Stimulated activated CD4-positive, alpha-beta T cell treated with anti-CD3 and anti-CD28 coated beads, Interleukin-2, amount 100 ng/mL, for 4 hours (primary cell): ENCODE results near the gene BMF.
"Not testable (repeated sequence)": the region's sequence is repeated elsewhere in the genome, so short reads cannot be mapped to it uniquely, and the experiment has no call there.

Source experiments
- DNase-seq: peaks from one replicate; pipeline ENCODE4 v3.0.0-alpha.2; 2020; ENCODE audit warnings: low read depth

Gene BMF

GRCh38 chr15:40128766-40129660, 20.3 kb upstream of the BMF start:
- no peak for DNase-seq

DNA sequence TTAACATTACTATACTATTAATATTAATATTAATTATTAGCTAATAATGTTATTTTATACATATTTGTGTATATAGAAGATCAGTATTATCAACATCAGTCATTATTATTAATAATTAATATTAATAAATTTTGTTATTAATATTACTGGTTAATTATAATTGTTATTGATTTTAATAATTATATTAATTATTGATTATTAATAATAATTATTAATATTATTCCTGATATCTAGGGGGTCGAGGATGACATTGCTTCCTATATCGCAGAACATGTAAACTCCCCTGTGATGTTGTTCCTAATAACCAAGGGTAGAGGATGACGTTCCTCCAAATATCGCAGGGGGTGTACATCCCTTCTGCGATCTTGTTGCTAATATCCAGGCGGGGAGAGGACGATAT, 17.3 kb upstream of the BMF start:
- no peak for DNase-seq

GRCh38 chr15:40124807-40125285, 16.2 kb upstream of the BMF start:
- DNase-seq: not testable (repeated sequence)

DNA sequence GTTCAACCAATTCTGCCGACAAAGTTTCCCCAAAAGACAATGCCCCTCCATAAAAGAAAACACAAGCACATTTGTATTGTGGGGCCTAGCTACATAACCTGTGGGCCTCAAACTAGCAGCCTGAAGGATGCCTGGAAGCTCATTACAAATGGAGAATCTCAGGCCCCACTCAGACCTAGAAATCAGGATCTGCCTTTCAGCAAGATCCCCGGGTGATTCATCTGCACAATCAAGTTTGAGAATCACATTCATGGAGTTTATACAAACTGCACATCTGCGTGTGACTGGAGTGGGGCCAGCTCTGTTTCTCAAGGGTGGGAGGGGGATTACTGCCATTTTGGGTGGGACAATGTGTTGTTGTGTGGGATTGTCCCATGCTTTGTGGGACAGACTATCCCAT, 15.7 kb upstream of the BMF start:
- not testable (repeated sequence) for DNase-seq

- not testable (repeated sequence) for DNase-seq
Measured at GRCh38 chr15:40123863-40124262, 15.2 kb upstream of the BMF start.

- not testable (repeated sequence) for DNase-seq
Measured at GRCh38 chr15:40122989-40123388, 14.3 kb upstream of the BMF start.

DNA sequence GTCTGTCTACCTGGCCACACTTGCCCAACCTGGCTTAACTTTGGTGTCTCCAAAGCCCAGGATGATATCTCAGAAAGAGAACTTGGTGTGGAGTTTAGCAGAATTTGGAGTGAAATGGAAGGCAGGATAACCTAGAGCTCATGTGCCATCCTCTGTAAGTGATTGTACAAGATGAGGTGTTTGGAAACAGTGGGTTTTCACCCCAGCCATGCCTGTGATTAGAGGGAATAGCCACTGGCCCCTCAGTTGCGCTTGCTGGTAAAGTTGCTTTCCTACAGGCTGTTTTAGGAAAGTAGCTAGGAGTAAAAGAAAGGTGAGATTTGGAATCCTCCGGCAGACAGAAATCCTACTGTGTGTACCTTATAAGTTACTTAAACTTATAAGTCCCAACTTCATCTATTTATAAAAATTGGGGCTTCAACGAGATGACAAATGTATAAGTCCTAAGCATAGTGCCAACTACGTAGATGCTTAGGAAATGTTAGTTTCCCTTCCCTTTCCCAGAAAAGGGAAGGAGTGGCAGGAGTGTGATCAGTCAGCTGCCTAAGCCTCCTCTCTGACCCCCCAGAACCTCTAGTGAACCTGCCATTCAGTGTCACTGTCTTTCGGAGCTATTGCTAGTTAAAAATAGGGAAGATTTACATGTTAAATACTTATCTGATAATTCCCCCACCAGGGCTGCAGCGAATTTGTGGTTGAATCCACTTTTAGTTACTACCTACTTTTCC, 13.4 kb upstream of the BMF start:
- no peak for DNase-seq

DNA sequence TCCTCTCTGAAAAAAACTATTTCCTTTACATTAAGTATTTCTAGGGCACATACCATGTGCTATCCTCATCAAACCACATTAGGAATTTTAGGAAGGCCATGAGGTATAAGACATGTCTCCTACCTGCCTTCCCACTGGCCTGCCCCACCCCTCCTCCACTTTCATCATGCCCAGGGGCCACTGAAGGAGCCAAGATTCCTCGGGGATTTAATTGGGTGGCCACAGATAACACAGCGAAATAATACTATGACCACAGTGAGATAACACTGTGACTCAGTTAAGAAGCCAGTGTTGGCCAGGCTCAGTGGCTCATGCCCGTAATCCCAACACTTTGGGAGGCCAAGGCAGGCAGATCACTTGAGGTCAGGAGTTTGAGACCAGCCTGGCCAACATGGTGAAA, 9.8 kb upstream of the BMF start:
- no peak for DNase-seq

GRCh38 chr15:40115670-40116093, 7.0 kb upstream of the BMF start:
- no peak for DNase-seq

DNA sequence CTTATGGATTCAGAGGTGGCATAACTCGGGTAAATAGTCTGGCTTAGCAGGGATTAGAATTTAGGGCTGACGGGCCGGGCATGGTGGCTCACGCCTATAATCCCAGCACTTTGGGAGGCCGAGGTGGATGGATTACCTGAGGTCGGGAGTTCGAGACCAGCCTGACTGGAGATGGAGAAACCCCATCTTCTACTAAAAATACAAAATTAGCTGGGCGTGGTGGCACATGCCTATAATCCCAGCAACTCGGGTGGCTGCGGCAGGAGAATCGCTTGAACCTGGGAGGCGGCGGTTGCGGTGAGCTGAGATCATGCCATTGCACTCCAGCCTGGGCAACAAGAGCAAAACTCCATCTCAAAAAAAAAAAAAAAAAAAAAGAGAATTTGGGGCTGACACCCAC, 6.4 kb upstream of the BMF start:
- not testable (repeated sequence) for DNase-seq

DNA sequence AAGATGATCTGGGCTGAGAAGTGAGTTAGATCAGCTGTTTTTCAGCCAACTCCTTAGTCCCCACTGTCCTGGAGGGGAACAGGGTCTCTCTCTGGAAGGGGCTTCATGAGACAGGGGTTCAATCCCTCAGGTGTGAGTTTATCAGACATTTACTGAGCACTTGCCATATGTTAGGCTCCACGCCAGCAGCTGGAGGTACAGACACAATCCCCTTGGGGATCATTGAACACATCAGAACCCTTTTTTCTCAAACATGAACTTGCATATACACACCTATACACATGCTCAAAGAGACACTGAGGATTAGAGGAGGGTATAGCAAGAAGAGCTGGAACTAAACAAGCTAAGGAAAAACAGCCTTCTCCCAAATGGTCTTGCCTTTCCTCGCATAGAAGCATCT, 5.5 kb upstream of the BMF start:
- DNase-seq: no peak

DNA sequence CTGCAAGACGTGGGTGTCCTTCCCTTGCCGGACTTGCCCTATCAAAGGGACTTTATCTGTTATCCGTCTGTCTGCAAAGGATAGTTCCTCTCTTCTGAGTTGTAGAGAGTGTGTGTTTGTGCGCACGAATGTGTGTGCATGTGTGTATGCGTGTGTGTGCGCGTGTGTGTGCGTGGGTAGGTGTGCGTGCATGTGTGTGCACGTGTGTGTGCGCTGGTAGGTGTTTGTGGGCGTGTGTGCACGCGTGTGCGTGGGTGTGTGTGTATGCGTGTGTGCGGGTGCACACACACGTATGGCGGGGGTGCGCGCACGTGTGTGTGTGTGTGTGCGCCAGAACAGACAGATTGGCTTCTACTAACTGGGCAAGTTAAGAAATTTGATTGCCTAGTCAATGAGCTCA, 4.1 kb upstream of the BMF start:
- DNase-seq: no peak

DNA sequence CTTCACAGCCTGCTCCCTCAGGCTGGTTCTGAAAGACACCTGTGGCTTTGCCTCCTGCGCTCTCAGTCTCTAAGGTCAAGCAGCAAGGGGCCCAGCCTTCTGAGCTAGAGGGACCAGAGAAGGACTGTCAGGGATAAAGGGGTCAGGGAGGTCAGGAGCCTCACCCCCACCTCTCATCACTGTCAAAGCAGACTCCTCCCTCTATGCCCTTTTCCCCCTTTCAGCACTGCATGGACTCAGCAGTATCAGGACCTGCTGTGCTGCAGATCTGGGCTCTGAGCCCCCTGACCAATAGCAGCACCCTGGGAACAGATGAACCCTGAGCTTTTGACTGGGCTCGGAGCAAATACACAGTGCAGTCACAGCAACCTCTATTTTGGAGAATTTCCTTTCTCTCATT, 3.2 kb upstream of the BMF start:
- DNase-seq: no peak

DNA sequence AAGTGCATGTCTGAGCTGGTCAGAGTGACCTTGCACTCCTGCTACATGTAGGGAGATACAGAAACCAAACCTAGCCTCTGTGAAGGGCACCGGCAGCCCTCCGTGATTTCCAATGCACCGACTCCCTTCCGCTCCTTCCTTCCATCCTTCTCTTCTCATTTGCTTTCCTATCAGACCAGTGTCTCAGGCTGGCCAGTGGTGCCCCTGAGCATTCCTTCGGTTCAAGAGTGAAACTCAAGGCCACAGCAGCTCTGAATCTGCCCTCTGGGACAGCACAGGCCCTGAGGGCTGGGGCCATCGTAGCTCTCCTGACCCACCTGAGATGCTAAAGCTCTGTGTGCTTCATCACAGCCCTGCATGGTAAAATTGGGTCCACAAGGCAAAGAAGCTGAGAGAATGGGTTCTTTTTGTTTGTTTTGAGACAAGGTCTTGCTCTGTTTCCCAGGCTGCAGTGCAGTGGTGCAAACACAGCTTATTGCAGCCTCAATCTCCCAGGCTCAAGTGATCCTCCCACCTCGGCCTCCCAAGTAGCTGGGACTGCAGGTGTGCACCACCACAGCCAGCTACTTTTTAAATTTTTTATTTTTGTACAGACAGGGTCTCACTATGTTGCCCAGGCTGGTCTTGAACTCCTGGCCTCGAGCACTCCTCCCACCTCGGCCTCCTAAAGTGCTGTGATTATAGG, 2.3 kb upstream of the BMF start:
- DNase-seq: no peak

DNA sequence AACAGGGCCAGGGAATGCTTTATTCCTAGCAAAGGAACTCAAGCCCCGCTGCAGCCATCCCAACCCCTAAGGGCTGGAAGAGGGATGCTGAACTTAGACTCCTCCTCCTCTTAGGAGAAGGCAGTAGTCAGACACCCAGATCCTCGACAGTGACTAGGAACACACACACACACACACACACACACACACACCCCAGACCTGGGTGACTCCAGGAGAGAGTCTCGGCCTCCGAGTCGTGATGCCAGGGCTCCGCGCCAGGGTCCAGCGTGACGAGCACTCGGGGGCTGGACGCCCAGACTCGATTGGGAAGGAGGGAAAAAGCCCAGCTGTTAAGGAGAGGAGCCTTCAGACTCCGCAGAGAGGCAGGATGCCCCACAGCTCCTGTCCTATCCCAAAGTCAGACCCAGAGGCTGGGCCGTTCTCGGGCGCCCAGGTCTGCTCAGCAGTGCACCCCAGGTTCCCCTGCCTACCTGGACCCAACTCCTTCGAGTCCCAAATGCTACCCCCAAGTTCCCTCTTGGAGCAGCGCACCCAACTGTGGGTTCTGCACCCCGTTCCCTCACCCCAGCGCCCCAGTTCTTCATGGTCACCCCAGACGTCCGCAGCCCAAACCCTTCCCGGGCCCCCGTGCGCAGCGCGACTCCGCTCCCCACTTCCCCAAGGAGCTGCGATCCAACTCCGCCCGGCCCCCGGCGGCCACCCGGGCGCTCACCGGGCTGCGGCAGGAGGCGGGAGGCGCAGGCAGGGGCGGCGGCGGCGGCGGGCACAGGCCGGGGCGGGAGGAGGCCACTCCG, 421 bp downstream of the BMF start:
- DNase-seq: no peak

GRCh38 chr15:40106203-40107161, 2.2 kb downstream of the BMF start:
- DNase-seq: no peak

DNA sequence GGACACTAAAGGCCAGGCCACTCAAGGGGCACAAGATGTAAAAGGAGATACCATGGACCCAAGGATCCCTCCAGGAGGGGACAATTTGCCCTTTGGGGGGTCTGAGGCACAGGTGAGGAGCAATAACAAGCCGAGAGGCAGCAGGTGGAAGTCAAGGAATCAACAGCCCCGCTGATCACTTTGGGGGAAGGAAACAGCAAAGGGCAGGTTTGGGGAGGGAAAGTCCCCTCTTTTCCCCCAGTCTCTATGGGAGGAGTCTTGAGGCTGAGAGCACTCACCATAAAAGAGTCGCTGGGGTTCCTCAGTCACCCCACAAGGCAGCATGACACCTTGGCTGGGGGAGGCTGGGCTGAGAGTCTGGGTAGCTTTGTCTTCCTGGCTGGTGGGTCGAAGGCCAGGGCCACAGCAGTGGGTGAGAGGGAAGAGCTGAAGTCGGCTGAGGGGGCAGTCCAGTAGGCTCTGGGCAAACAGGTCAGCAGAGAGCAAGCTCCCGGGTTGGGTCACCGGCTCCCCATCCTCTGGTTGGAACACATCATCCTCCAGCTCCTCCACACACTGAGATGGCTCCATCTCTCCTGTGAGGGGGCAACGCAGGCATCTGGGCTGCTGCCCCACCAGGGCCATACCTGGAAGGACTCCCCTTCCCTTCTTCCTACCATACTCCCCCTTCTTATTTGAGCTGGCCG, 3.0 kb downstream of the BMF start:
- DNase-seq: peak; percentile 59

DNA sequence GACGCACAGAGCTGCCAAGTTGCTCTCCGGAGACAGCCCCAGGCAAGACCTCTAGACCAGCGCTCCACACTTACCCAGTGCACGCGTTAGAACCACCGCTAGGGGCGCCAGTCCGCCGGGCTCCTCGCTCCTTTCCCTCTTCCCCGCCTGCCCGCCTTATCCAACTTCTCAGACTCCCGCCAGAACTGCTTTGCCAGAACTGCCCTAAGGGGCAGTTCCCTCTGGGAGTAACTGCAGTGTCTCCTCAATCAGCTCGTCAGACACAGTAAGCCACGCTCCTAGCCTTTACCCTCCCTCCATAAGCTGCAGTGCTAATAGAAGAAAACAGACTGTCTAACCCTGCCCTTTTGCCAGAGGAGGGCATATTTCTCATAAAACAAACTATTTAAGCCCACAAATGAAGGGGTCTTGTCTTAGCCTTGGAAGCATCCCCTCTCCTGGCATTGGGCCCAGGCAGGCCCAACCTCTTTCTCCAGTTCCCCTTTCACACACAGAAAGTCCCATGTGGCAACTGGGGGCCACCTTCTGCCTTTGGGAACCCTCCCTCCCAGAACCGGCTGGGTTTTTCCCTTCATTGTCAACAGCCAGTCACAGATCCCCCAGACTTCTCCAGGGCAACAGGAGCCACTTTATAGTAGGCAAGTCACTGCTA, 3.7 kb downstream of the BMF start:
- DNase-seq: peak; percentile 64

DNA sequence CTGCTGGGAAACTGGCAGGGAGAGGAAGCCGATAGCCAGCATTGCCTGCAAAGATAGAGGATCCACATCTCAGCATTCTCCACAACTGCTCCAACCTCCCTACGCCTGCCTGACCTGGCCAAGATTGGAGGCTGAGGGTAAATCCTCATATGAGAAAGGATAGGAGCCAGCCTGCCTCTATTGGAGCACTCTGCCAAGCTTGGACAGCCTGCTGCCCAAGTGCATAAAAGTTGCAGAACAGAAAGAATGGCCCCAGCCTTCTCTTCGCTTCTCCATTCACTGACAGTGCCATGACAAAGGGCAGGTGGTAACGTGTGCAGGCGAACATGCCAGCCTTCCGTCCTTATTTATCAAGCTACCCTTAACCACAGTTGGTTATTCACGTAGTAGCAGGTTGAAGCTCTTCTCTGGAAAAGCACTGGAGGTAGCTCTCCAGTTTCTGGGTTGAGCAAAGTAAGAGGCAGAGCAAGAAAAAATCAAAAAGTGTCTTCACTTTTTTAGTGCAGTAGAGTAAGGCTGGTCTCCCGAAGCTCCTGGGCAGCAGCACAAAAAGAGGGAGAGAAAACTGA, 4.3 kb downstream of the BMF start:
- DNase-seq: no peak
